HepG2 (cell line): ENCODE measurements around the gene AGMO. TPM values are rescaled to one million over a fixed set of nuclear protein-coding genes. Genes with fewer than 3 reads are reported as not detected.

ENCODE experiments used
- ATAC-seq: fragments of 200-7000 bp; cut with Tn5 transposase; 3 replicates; pipeline ENCODE4 v1.9.1; 2020; ENCODE audit warnings: mild to moderate bottlenecking, moderate library complexity
- BruUV-seq: library from RNA; stranded (reverse); fragments of 400-500 nt; replicated peaks from 2 replicates; lab custom pipeline; 2021; lab: Mats Ljungman, UMichigan
- CTCF ChIA-PET: fragments of 300-600 bp; formaldehyde crosslinking; extraction: SDS; loops from one replicate; lab custom pipeline; 2021; ENCODE audit warnings: low total read pairs, inconsistent platforms, low intra/inter-chr PET ratio; lab: Yijun Ruan, JAX
- POLR2A ChIA-PET: fragments of 350-600 bp; sonication (Branson Sonifier 250); formaldehyde crosslinking; loops from one replicate; lab custom pipeline; 2020; ENCODE audit warnings: antibody characterized with exemption, inconsistent platforms; lab: Yijun Ruan, JAX
- DNase-seq: peaks from one replicate; pipeline ENCODE4 v3.0.0-alpha.2; 2015; ENCODE audit warnings: low spot score
- FAIRE-seq: peaks from 3 replicates; lab custom pipeline; 2011; peaks lifted over from hg19 to GRCh38; lab: Jason Lieb, UNC
- H2AFZ ChIP-seq: one replicate; pipeline ENCODE4 v1.6.1; 2011; ENCODE audit warnings: low read length, inconsistent platforms
- H3K27ac ChIP-seq: fragments of 300-600 bp; 3 replicates; pipeline ENCODE4 v1.8.0; 2011; ENCODE audit warnings: mixed run types, mild to moderate bottlenecking, mixed read lengths, low read length, inconsistent platforms; ENCODE audit not compliant: insufficient read depth; ENCODE audit errors: extremely low read length
- H3K27me3 ChIP-seq, 2 experiments: fragments of 200-600 bp in 1 of 2; 2 replicates in 1 of 2; 3 replicates in 1 of 2; pipeline versions ENCODE4 v1.6.0 to v1.8.0; 2011; ENCODE audit warnings: low read length in 2 of 2, mild to moderate bottlenecking in 2 of 2, moderate library complexity in 2 of 2, inconsistent platforms in 1 of 2; ENCODE audit not compliant: insufficient read depth in 2 of 2, control insufficient read depth in 1 of 2
- H3K36me3 ChIP-seq, 2 experiments: fragments of 200-600 bp in 1 of 2; replicated peaks in 1 of 2; 2 replicates in 1 of 2; 3 replicates in 1 of 2; pipeline versions ENCODE4 v1.5.1 to v1.8.0; 2011; ENCODE audit warnings: low read length in 2 of 2, inconsistent platforms in 1 of 2; ENCODE audit not compliant: insufficient read depth in 2 of 2, control insufficient read depth in 1 of 2
- H3K4me1 ChIP-seq: 2 replicates; pipeline ENCODE4 v1.5.1; 2012; ENCODE audit warnings: low read length, inconsistent platforms; ENCODE audit not compliant: insufficient read depth
- H3K4me2 ChIP-seq: 2 replicates; pipeline ENCODE4 v1.6.0; 2011; ENCODE audit warnings: low read depth, low read length, inconsistent platforms
- H3K4me3 ChIP-seq, 3 experiments: fragments of 200-600 bp in 1 of 3; sonication (generic), shearing (Covaris generic) in 1 of 3; replicated peaks in 1 of 3; 2 replicates each; pipeline ENCODE4 v1.5.1; 2011 to 2016; ENCODE audit warnings: low read length in 3 of 3, inconsistent platforms in 2 of 3, low read depth in 2 of 3, mild to moderate bottlenecking in 2 of 3, control low read depth in 1 of 3, mixed read lengths in 1 of 3; ENCODE audit not compliant: insufficient read depth in 1 of 3
- H3K79me2 ChIP-seq: one replicate; pipeline ENCODE4 v1.6.1; 2011; ENCODE audit warnings: low read length, inconsistent platforms; ENCODE audit not compliant: insufficient read depth
- H3K9ac ChIP-seq: 2 replicates; pipeline ENCODE4 v1.6.0; 2011; ENCODE audit warnings: mild to moderate bottlenecking, low read depth, low read length, inconsistent platforms; ENCODE audit not compliant: insufficient read depth
- H3K9me3 ChIP-seq: 2 replicates; pipeline ENCODE4 v1.5.1; 2012; ENCODE audit warnings: mild to moderate bottlenecking, low read length
- H4K20me1 ChIP-seq: 2 replicates; pipeline ENCODE4 v1.6.0; 2011; ENCODE audit warnings: inconsistent platforms, mild to moderate bottlenecking, low read length, moderate library complexity; ENCODE audit not compliant: insufficient read depth
- ATF7-NPFF ChIP-seq: sonication (generic); formaldehyde crosslinking; IDR thresholded peaks from 2 replicates; pipeline ENCODE4 v1.8.1; 2023; ENCODE audit warnings: mild to moderate bottlenecking, low read depth, missing genetic modification reagents, moderate library complexity
- BRD4 ChIP-seq: sonication (generic); formaldehyde crosslinking; IDR thresholded peaks from 2 replicates; pipeline ENCODE4 v1.4.0; 2020; ENCODE audit warnings: missing genetic modification reagents
- FOXA3 ChIP-seq: IDR thresholded peaks from 2 replicates; pipeline ENCODE4 v1.6.1; 2016; ENCODE audit warnings: missing genetic modification reagents, missing compliant biosample characterization
- KAT8 ChIP-seq: IDR thresholded peaks from 2 replicates; pipeline ENCODE4 v1.6.1; 2016; ENCODE audit warnings: missing genetic modification reagents, missing compliant biosample characterization
- MEF2D ChIP-seq: sonication (generic); formaldehyde crosslinking; IDR thresholded peaks from 2 replicates; pipeline ENCODE4 v1.5.1; 2020; ENCODE audit warnings: mild to moderate bottlenecking, missing genetic modification reagents
- NFIC ChIP-seq: IDR thresholded peaks from 2 replicates; pipeline ENCODE4 v1.6.1; 2012; ENCODE audit warnings: mild to moderate bottlenecking, low read length, inconsistent platforms
- NR1H2 ChIP-seq: sonication (generic); formaldehyde crosslinking; IDR thresholded peaks from 2 replicates; pipeline ENCODE4 v1.8.1; 2022; ENCODE audit warnings: low read depth, missing genetic modification reagents, borderline replicate concordance
- NR2F1 ChIP-seq, 2 experiments: fragments of 450-650 bp in 1 of 2; formaldehyde crosslinking in 1 of 2; IDR thresholded peaks; 2 replicates each; pipeline versions ENCODE4 v1.5.0 to v1.6.1; 2016 to 2020; ENCODE audit warnings: mild to moderate bottlenecking in 1 of 2, missing compliant biosample characterization in 1 of 2, missing genetic modification reagents in 1 of 2, moderate library complexity in 1 of 2
- RBFOX2 ChIP-seq: fragments of 200-400 bp; formaldehyde crosslinking; IDR thresholded peaks from 2 replicates; pipeline ENCODE4 v1.6.1; 2017; ENCODE audit warnings: low read depth, mild to moderate bottlenecking, low read length
- TCF12 ChIP-seq, 2 experiments: fragments of 450-650 bp in 1 of 2; sonication (generic) in 1 of 2; formaldehyde crosslinking in 1 of 2; IDR thresholded peaks; 2 replicates each; pipeline versions ENCODE4 v1.6.1 to v1.8.0; 2017 to 2022; ENCODE audit warnings: antibody characterized with exemption in 1 of 2, mild to moderate bottlenecking in 1 of 2, missing genetic modification reagents in 1 of 2, moderate library complexity in 1 of 2
- ZBTB1 ChIP-seq: sonication (generic); formaldehyde crosslinking; IDR thresholded peaks from 2 replicates; pipeline ENCODE4 v1.4.0; 2020; ENCODE audit warnings: missing genetic modification reagents, borderline replicate concordance
- ZC3H13 ChIP-seq: sonication (generic); formaldehyde crosslinking; IDR thresholded peaks from 2 replicates; pipeline ENCODE4 v1.8.1; 2023; ENCODE audit warnings: mild to moderate bottlenecking, missing genetic modification reagents, moderate library complexity
- ZNF142 ChIP-seq: sonication (generic); formaldehyde crosslinking; IDR thresholded peaks from 2 replicates; pipeline ENCODE4 v1.4.0; 2020; ENCODE audit warnings: missing genetic modification reagents
- WGBS: methylation state at CpG from one replicate; pipeline ENCODE4 v1.1.6; 2017; ENCODE audit warnings: low lambda C conversion rate; 5-methylcytosine and 5-hydroxymethylcytosine counted together
- in situ Hi-C: cut with HindIII; loops from 2 replicates; pipeline ENCODE4 v1.10.0; 2017; ENCODE audit warnings: low pct_unique_long_range_greater_than_20kb; ENCODE audit not compliant: extremely low pct_ligation_motif_present
- intact Hi-C: fragments of 100-400 bp; cut with micrococcal nuclease; formaldehyde crosslinking; loops from one replicate; pipeline ENCODE4 v1.10.0; 2022; ENCODE audit not compliant: unreplicated experiment
- polyA plus RNA-seq, 8 experiments: library from polyadenylated mRNA; depleted of rRNA in 3 of 8; stranded (reverse) in 7 of 8; unstranded in 1 of 8; fragments of >200 nt; fragmentation: Illumina TruSeq in 4 of 8; extraction: Trizol in 4 of 8; gene quantifications; 2 replicates each; pipeline versions ENCODE4 v1.2.1 to v1.2.3, GENCODE V29; 2011 to 2016; ENCODE audit warnings: low read depth in 4 of 8, missing spikeins in 1 of 8, mixed read lengths in 1 of 8; ENCODE audit not compliant: insufficient read depth in 1 of 8
- total RNA-seq, 5 experiments: library from RNA; depleted of rRNA; stranded (reverse); fragments of >200 nt; fragmentation: Illumina TruSeq; extraction: Trizol; gene quantifications; 2 replicates each; pipeline ENCODE4 v1.2.3, GENCODE V29; 2016; ENCODE audit warnings: low read depth in 1 of 5
- TF ChIP-seq, protein P1 (sequence below): sonication (generic); formaldehyde crosslinking; IDR thresholded peaks from 2 replicates; pipeline ENCODE4 v1.8.1; 2023; ENCODE audit warnings: missing genetic modification reagents, mild to moderate bottlenecking, borderline replicate concordance

The AGMO gene
- total and polyA plus RNA-seq, 2 of the 13 experiments (the other 11 are each of a cell fraction or from before 2014, with no cell fraction given): 0.22 to 0.50 TPM

DNA sequence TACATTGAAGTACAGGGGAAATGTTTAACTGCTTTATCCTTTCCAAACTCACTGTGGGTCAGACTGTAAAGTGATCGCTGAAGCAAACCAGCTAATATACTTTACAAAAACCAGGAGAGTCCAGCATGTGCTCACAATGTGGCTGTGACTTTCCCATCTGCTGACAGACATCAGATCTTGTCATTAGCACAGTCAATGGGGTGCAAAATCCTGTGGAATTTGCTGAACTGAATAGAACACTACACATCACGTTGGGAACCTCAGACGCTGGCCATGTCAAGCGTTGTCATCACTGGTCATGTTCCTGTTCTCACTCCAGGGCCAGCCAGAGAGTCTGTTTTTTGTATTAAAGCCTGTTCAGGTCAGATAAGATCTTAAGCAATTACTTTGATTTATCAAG, 83.4 kb downstream of the AGMO start:
- Histone ChIP-seq H2AFZ (no peak overlapping the region), H3K79me2 (no peaks in the 10 kb centered on the region), H3K36me3 (no peaks in the 10 kb centered on the region), H4K20me1 (no peaks in the 10 kb centered on the region), H3K27me3 (no peaks in the 10 kb centered on the region), H3K9ac (no peak overlapping the region), H3K4me1 (no peaks in the 10 kb centered on the region), H3K4me2 (no peak overlapping the region)
- DNase-seq: no peak
- ChIA-PET CTCF (no interaction called here), POLR2A (no interaction called here)
- FAIRE-seq: no peak
- TF ChIP-seq NR2F1 (CRISPR knock-in tag; IDR thresholded peaks at IDR 0.05) (no peak), KAT8 (CRISPR knock-in tag) (no peak), ZC3H13 (no peak), NFIC (no peak)
- TF ChIP-seq, all 625 proteins: peak for 0
- intact Hi-C loops: no loop called here
- 71% methylated on average over 3 of the region's 4 CpGs for WGBS
- ATAC-seq: no peak
- Histone ChIP-seq H3K4me3 (no peak overlapping the region), H3K27ac (no peak overlapping the region), H3K9me3 (peaks cover 68% of the 10 kb centered on the region)
- in situ Hi-C loops: no loop called here
- no TSS peak for BruUV-seq

DNA sequence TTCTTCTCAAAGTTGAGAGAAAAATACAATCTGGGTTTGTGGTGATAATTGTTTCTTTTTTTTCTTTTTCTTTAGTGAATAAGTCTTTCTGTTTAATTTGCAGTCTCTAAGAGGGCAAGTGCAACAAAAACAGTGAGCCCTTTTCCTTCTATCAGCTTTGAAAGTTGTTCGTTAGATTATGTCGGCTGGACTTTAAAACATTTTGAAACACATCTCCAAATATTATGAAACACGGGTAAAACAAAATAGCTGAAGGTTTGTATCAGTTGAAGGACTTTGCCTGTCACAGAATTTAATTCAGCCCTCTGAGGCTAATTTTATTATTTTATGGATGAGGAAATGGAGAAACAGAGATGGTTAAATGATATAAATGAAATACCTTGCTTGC, 85.3 kb downstream of the AGMO start:
- H3K27ac ChIP-seq: no peak overlapping the region
- in situ Hi-C loops (no loop called here), intact Hi-C loops (no loop called here)
- H3K4me1 ChIP-seq: no peaks in the 10 kb centered on the region
- ChIA-PET POLR2A (no interaction called here), CTCF (no interaction called here)
- FAIRE-seq: no peak
- 19% methylated on average over 3 of the region's 3 CpGs for WGBS
- no peaks in the 10 kb centered on the region for H3K79me2 ChIP-seq
- H3K9me3 ChIP-seq: peaks cover 77% of the 10 kb centered on the region
- no peak overlapping the region for H3K4me2 ChIP-seq
- BruUV-seq: no TSS peak
- ATAC-seq: no peak
- H3K4me3 ChIP-seq: no peak overlapping the region
- no peak overlapping the region for H2AFZ ChIP-seq
- no peak overlapping the region for H3K9ac ChIP-seq
- no peak for DNase-seq
- H3K36me3 ChIP-seq: no peaks in the 10 kb centered on the region
- no peaks in the 10 kb centered on the region for H3K27me3 ChIP-seq
- no peaks in the 10 kb centered on the region for H4K20me1 ChIP-seq
- TF ChIP-seq FOXA3 (CRISPR knock-in tag) (no peak), ZBTB1 (CRISPR knock-in tag) (no peak), TCF12 (IDR thresholded peaks at IDR 0.05) (no peak), TCF12 (CRISPR knock-in tag; IDR thresholded peaks at IDR 0.05) (no peak), ATF7-NPFF (no peak), BRD4 (no peak), MEF2D (CRISPR knock-in tag) (no peak), RBFOX2 (no peak), ZNF142 (CRISPR knock-in tag) (no peak), NR1H2 (no peak)
- TF ChIP-seq, protein P1, sequence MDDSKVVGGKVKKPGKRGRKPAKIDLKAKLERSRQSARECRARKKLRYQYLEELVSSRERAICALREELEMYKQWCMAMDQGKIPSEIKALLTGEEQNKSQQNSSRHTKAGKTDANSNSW (CRISPR knock-in tag): no peak
